HCT116 (cell line): ENCODE measurements around the gene GABRG1. TPM values are rescaled to one million over a fixed set of nuclear protein-coding genes. Genes with fewer than 3 reads are reported as not detected.

Source experiments
- ATAC-seq: fragments of 200-7000 bp; cut with Tn5 transposase; 2 replicates; pipeline ENCODE4 v1.9.1; 2020; ENCODE audit warnings: mild to moderate bottlenecking, moderate library complexity
- BruUV-seq: library from RNA; stranded (reverse); fragments of 400-500 nt; replicated peaks from 2 replicates; lab custom pipeline; 2021; lab: Mats Ljungman, UMichigan
- CTCF ChIA-PET: fragments of 300-600 bp; sonication (Branson Sonifier 250); formaldehyde crosslinking; loops from one replicate; lab custom pipeline; 2021; ENCODE audit warnings: antibody characterized with exemption; lab: Charles Lee
- POLR2A ChIA-PET: fragments of 300-600, 350-600 bp; sonication (Branson Sonifier 250); formaldehyde crosslinking; loops from one replicate; lab custom pipeline; 2021; ENCODE audit warnings: antibody characterized with exemption; lab: Charles Lee
- RAD21 ChIA-PET, 2 experiments: fragments of 300-600 bp; sonication (Branson Sonifier 250); formaldehyde crosslinking; loops; one replicate each; lab custom pipeline; 2023; ENCODE audit warnings: low total read pairs in 2 of 2; ENCODE audit not compliant: uncharacterized antibody in 2 of 2, unreplicated experiment in 2 of 2, low non-redundant PET in 1 of 2; lab: Charles Lee
- DNase-seq: peaks from one replicate; pipeline ENCODE4 v3.0.0-alpha.2; 2010; ENCODE audit warnings: low read depth, low spot score
- H2AFZ ChIP-seq: fragments of 200-600 bp; shearing (Covaris generic), sonication (generic); 2 replicates; pipeline ENCODE4 v1.6.1; 2017; ENCODE audit warnings: low read depth, mixed run types, mixed read lengths, antibody characterized with exemption, low read length; ENCODE audit not compliant: poor library complexity, severe bottlenecking
- H3K27ac ChIP-seq: 2 replicates; pipeline ENCODE4 v1.5.1; 2012; ENCODE audit warnings: low read depth, low read length
- H3K27me3 ChIP-seq: fragments of 200-600 bp; sonication (generic); 2 replicates; pipeline ENCODE4 v1.6.1; 2016; ENCODE audit warnings: mixed run types, low read length, mixed read lengths; ENCODE audit not compliant: insufficient read depth
- H3K36me3 ChIP-seq, 2 experiments: fragments of 200-500 bp in 1 of 2; fragments of 200-600 bp in 1 of 2; sonication (Bioruptor generic) in 1 of 2; sonication (generic) in 1 of 2; 2 replicates each; pipeline versions ENCODE4 v1.5.1 to v1.6.1; 2014 to 2016; ENCODE audit warnings: low read length in 2 of 2, inconsistent platforms in 1 of 2, mixed read lengths in 1 of 2, mixed run types in 1 of 2; ENCODE audit not compliant: insufficient read depth in 2 of 2, control insufficient read depth in 1 of 2
- H3K4me1 ChIP-seq, 2 experiments: fragments of 200-600 bp in 1 of 2; sonication (generic) in 1 of 2; 2 replicates each; pipeline versions ENCODE4 v1.5.1 to v1.6.1; 2012 to 2017; ENCODE audit warnings: low read length in 2 of 2, inconsistent platforms in 1 of 2, mild to moderate bottlenecking in 1 of 2, mixed read lengths in 1 of 2, mixed run types in 1 of 2, moderate library complexity in 1 of 2; ENCODE audit not compliant: insufficient read depth in 2 of 2, control insufficient read depth in 1 of 2
- H3K4me2 ChIP-seq: fragments of 200-600 bp; sonication (generic); 2 replicates; pipeline ENCODE4 v1.6.1; 2017; ENCODE audit warnings: mixed run types, low read length, mixed read lengths
- H3K4me3 ChIP-seq, 2 experiments: fragments of 200-600 bp in 1 of 2; sonication (generic) in 1 of 2; replicated peaks in 1 of 2; 2 replicates each; pipeline ENCODE4 v1.5.1; 2011 to 2016; ENCODE audit warnings: low read length in 2 of 2, control low read depth in 1 of 2, low read depth in 1 of 2, mild to moderate bottlenecking in 1 of 2, mixed read lengths in 1 of 2, mixed run types in 1 of 2
- H3K79me2 ChIP-seq: fragments of 200-600 bp; sonication (generic); 2 replicates; pipeline ENCODE4 v1.6.1; 2017; ENCODE audit warnings: mild to moderate bottlenecking, mixed run types, low read length, moderate library complexity, mixed read lengths; ENCODE audit not compliant: insufficient read depth
- H3K9ac ChIP-seq: fragments of 200-600 bp; sonication (generic); 2 replicates; pipeline ENCODE4 v1.6.1; 2016; ENCODE audit warnings: low read length, mixed read lengths
- H3K9me2 ChIP-seq: fragments of 200-600 bp; sonication (generic), shearing (Covaris generic); 2 replicates; pipeline ENCODE4 v1.6.1; 2017; ENCODE audit warnings: mixed run types, mild to moderate bottlenecking, moderate library complexity; ENCODE audit not compliant: insufficient read depth
- H3K9me3 ChIP-seq, 2 experiments: fragments of 200-500 bp in 1 of 2; fragments of 200-600 bp in 1 of 2; sonication (Bioruptor generic) in 1 of 2; sonication (generic) in 1 of 2; 2 replicates each; pipeline ENCODE4 v1.6.1; 2014 to 2017; ENCODE audit warnings: low read length in 2 of 2, mixed read lengths in 2 of 2, inconsistent platforms in 1 of 2, low read depth in 1 of 2, mild to moderate bottlenecking in 1 of 2, mixed run types in 1 of 2, moderate library complexity in 1 of 2; ENCODE audit not compliant: control insufficient read depth in 1 of 2, insufficient read depth in 1 of 2
- H4K20me1 ChIP-seq: fragments of 200-600 bp; sonication (generic), shearing (Covaris generic); 2 replicates; pipeline ENCODE4 v1.6.1; 2017; ENCODE audit warnings: mixed run types, mild to moderate bottlenecking, moderate library complexity; ENCODE audit not compliant: insufficient read depth
- CTCF ChIP-seq, 3 experiments: fragments of 200-600 bp in 1 of 3; sonication (generic) in 1 of 3; IDR thresholded peaks in 2 of 3; conservative IDR thresholded peaks in 1 of 3; 2 replicates each; pipeline ENCODE4 v1.5.1; 2012 to 2017; ENCODE audit warnings: low read depth in 2 of 3, low read length in 2 of 3, antibody characterized with exemption in 1 of 3, borderline replicate concordance in 1 of 3, control low read depth in 1 of 3, mild to moderate bottlenecking in 1 of 3, mixed read lengths in 1 of 3, mixed run types in 1 of 3, moderate library complexity in 1 of 3; ENCODE audit not compliant: insufficient read depth in 1 of 3
- EGR1 ChIP-seq: IDR thresholded peaks from 2 replicates; pipeline ENCODE4 v1.6.1; 2012; ENCODE audit warnings: low read depth
- EZH2 ChIP-seq: fragments of 200-600 bp; sonication (generic); IDR thresholded peaks from 2 replicates; pipeline ENCODE4 v1.6.1; 2017; ENCODE audit warnings: antibody characterized with exemption, mixed run types
- FOSL1 ChIP-seq: IDR thresholded peaks from 2 replicates; pipeline ENCODE4 v1.6.1; 2012; ENCODE audit warnings: low read depth
- JUND ChIP-seq: IDR thresholded peaks from 2 replicates; pipeline ENCODE4 v1.6.1; 2012
- MAX ChIP-seq: IDR thresholded peaks from 2 replicates; pipeline ENCODE4 v1.6.1; 2012
- RAD21 ChIP-seq: IDR thresholded peaks from 2 replicates; pipeline ENCODE4 v1.6.1; 2012; ENCODE audit warnings: low read depth, mild to moderate bottlenecking
- ZNF274 ChIP-seq: fragments of 200-500 bp; sonication (Bioruptor generic); IDR thresholded peaks from 2 replicates; pipeline ENCODE4 v1.6.1; 2014; ENCODE audit warnings: mild to moderate bottlenecking, low read depth, low read length, inconsistent platforms
- intact Hi-C: fragments of 100-400 bp; cut with micrococcal nuclease; formaldehyde crosslinking; loops from 2 replicates; pipeline ENCODE4 v1.10.0; 2022
- total RNA-seq: library from RNA; stranded (reverse); gene quantifications from one replicate; pipeline ENCODE4 v1.2.1, GENCODE V29; 2021; ENCODE audit not compliant: unreplicated experiment
- TF ChIP-seq, protein P1 (sequence below): IDR thresholded peaks from 2 replicates; pipeline ENCODE4 v1.6.1; 2011; ENCODE audit warnings: mild to moderate bottlenecking, low read length, moderate library complexity; ENCODE audit not compliant: insufficient replicate concordance; ENCODE audit errors: extremely low read depth

Gene GABRG1
- total RNA-seq, 1 experiment from 2014 or later = not detected

GRCh38 chr4:45989775-45990174, 134.1 kb downstream of the GABRG1 start:
- Histone ChIP-seq H3K4me1 (no peaks in the 10 kb centered on the region), H4K20me1 (no peaks in the 10 kb centered on the region), H3K36me3 (no peaks in the 10 kb centered on the region), H3K79me2 (no peaks in the 10 kb centered on the region), H3K4me3 (no peak overlapping the region), H3K27ac (no peak overlapping the region), H3K9me2 (no peaks in the 10 kb centered on the region), H3K9me3 (peaks cover 11 to 13% of the 10 kb centered on the region in 2 experiments; a peak in 3 of 4 replicates), H3K27me3 (no peaks in the 10 kb centered on the region), H3K9ac (no peak overlapping the region), H3K4me2 (no peak overlapping the region), H2AFZ (no peak overlapping the region)
- ChIA-PET POLR2A (no interaction called here), CTCF (no interaction called here), RAD21 (no interaction called here)
- TF ChIP-seq EZH2 (no peak), ZNF274 (no peak), RAD21 (no peak), MAX (no peak), CTCF (IDR thresholded peaks at IDR 0.05 in 2 of 3, conservative IDR thresholded peaks at IDR 0.05 in 1 of 3; ENCODE audit: borderline replicate concordance in 1 of 3, insufficient read depth in 1 of 3, low read depth in 2 of 3, low read length in 2 of 3) (no peak), JUND (no peak), FOSL1 (no peak), EGR1 (no peak)
- TF ChIP-seq, protein P1, sequence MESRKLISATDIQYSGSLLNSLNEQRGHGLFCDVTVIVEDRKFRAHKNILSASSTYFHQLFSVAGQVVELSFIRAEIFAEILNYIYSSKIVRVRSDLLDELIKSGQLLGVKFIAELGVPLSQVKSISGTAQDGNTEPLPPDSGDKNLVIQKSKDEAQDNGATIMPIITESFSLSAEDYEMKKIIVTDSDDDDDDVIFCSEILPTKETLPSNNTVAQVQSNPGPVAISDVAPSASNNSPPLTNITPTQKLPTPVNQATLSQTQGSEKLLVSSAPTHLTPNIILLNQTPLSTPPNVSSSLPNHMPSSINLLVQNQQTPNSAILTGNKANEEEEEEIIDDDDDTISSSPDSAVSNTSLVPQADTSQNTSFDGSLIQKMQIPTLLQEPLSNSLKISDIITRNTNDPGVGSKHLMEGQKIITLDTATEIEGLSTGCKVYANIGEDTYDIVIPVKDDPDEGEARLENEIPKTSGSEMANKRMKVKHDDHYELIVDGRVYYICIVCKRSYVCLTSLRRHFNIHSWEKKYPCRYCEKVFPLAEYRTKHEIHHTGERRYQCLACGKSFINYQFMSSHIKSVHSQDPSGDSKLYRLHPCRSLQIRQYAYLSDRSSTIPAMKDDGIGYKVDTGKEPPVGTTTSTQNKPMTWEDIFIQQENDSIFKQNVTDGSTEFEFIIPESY = no peak
- DNase-seq = no peak
- no peak for ATAC-seq
- intact Hi-C loops = no loop called here
- BruUV-seq = no TSS peak
